ENCODE measurements around the gene CNOT6L.
"Not testable (repeated sequence)": the region's sequence is repeated elsewhere in the genome, so short reads cannot be mapped to it uniquely, and the experiment has no call there.

The CNOT6L gene

DNA sequence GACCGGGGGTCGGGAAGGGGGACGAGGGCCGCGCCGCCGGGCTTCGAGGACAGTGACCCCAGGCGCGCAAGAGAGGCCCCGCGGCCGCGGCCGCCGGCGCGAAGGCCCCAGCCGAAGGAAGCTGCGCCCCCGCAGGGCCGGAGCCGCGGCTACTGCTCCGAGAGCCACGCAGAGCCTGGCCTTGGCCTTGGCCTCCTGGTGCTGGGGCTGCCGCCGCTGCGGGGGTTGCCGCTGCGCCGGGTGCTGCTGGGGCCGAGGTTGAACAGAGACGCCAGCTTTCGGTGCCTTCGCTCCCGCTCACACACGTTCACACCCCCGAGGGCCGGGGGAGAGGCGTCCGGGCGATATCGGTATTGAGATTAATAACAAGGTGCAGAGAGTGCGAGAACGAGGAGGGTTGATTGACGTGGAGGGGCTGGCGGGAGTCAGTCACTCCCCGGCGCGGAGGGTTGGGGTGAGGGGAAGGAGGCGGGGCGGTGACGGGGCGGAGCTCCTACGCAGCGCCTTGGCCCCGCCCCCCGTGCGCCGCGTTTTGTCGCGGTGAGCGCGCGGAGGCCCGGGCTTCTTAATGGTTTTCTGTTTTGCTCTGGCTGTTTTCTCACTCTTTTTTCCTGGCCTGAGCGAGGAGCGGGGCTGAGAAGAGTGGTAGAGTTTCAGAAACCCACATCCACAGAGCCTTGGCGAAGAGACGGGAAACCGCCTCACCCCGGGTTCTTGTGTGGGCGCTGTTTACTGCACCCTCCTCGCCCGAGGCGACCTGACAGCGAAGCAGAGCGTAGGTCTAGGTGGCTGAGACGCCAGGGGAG, 878 bp upstream of the CNOT6L start:
- FAIRE-seq = no peak

GRCh38 chr4:77819404-77819842, 255 bp upstream of the CNOT6L start:
- FAIRE-seq = no peak

- FAIRE-seq = peak; percentile 62
Measured at GRCh38 chr4:77818073-77818601, 1.0 kb downstream of the CNOT6L start.

GRCh38 chr4:77817304-77818072, 1.7 kb downstream of the CNOT6L start:
- no peak for FAIRE-seq

DNA sequence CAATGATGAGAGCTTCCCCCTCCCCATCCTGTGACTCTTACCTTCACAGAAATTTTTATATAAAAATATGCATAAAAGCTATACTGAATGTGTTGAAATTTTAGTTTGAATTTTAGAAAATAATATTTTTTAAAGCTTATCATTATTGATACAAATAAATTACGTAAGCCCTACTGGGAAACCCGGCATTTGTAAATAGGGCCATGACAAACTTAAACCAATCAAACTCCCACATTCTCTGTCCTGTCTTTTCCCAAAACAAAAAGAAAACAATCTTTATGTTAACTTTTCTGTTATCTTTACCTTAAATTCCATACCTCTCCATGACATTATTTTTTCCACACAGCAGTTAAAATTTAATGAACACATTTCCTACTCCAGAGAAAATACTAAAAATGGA, 2.6 kb downstream of the CNOT6L start:
- FAIRE-seq = no peak

- no peak for FAIRE-seq
Measured at GRCh38 chr4:77815636-77816035, 3.5 kb downstream of the CNOT6L start.

- FAIRE-seq = no peak
Measured at GRCh38 chr4:77805840-77806239, 13.3 kb downstream of the CNOT6L start.

GRCh38 chr4:77804471-77804870, 14.7 kb downstream of the CNOT6L start:
- FAIRE-seq = peak; percentile 32

DNA sequence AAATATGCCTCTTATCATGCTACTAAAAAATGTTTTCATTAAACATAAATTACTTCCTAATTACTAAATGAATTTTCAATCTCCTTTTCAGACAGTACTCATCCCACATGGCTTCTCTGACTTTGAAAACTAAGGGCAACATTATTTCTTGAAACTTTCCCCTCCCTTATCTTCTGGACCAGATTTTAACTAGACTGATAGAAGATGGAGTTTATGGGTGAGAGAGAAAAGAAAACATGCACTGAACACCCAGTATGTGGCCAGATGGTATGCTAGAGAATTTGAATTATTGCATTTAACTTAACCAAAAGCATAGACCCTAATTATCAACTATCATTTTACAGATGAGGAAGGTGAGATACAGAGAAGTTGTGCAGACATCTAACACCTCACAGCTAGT, 16.8 kb downstream of the CNOT6L start:
- no peak for FAIRE-seq

DNA sequence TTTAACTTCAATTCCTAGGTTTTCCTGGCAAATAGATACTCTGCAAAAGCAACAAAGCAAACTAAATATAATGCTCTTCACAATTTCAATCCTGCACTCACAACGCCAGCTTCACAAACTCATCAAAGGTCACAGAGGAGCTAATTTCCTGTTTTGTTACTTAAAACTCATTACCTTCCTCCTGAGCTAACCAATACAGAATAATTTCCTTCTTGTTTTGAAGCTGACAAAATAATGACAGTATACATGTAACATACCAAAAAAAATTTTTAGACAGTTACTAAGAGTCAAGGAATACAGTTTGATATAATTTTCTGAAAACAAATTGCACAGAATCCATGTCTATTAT, 17.9 kb downstream of the CNOT6L start:
- no peak for FAIRE-seq

DNA sequence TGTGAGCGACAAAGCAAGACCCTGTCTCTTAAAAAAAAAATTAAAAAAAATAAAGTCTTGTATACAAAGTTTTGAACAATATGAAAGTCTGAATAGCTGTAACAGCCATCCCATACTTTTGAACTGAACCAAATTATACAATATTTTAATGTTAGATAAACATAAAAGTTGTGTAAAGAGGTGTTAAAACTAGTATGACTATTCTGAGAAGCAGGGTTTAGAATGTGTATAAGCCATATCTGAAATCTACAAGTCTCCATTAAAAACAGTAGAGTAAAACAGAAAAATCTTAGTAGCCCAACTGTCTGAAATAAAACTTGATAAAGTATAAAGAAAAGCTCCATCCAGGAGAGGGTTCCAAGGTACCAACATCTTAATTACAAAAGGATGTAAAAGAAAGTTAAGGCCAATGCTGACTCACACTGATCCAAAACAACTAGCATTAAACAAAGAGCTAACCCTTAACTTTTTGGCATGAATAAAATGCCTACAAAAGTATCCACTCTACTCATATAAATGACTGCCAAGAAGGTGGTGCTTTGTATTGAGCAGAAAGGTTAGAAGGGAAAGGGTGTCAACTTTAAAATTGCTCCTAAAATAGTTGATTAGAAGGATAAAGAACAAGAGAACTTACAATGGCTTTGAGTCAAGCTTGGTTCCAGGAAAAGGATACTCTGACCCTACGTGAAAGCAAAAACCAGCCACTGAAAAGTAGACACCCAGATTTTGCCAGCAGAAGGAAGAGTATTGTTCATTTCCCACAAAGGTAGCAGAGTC, 18.5 kb downstream of the CNOT6L start:
- no peak for FAIRE-seq

- no peak for FAIRE-seq
Measured at GRCh38 chr4:77800077-77800476, 19.1 kb downstream of the CNOT6L start.

GRCh38 chr4:77798385-77798784, 20.8 kb downstream of the CNOT6L start:
- peak; percentile 3 for FAIRE-seq

- no peak for FAIRE-seq
Measured at GRCh38 chr4:77797239-77797638, 21.9 kb downstream of the CNOT6L start.

- no peak for FAIRE-seq
Measured at GRCh38 chr4:77795326-77795725, 23.8 kb downstream of the CNOT6L start.

DNA sequence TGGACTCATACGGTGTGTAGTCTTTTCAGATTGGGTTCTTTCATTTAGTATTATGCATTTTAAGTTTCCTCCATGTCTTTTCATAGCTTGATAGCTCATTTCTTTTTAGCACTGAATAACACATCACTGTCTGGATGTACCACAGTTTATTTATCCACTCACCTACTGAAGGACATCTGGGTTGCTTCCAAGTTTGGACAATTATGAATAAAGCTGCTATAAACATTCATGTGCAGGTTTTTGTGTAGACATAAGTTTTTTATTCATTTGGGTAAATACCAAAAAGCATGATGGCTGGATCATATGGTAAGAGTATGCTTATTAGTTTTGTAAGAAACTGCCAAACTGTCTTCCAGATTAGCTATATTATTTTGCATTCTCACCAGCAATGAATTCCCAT, 29.0 kb downstream of the CNOT6L start:
- FAIRE-seq = no peak

- FAIRE-seq = no peak
Measured at GRCh38 chr4:77788990-77789389, 30.2 kb downstream of the CNOT6L start.

GRCh38 chr4:77787969-77788368, 31.2 kb downstream of the CNOT6L start:
- peak; percentile 57 for FAIRE-seq

DNA sequence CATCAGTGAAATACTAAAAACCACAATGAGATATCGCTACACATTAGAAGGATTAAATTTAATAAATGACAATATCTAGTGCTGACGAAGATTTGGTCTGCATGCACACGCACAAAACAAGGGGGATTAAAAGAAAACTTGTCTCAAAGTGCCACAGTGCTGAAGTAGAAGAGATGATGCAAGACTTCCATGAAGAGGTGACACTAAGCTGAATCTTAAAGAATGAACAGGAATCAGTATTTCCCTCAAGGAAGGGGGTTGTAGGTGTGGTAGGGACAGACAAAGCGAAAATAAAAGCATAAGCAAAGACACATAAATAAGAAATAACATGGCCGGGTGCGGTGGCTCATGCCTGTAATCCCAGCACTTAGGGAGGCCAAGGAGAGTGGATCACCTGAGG, 33.5 kb downstream of the CNOT6L start:
- no peak for FAIRE-seq

- no peak for FAIRE-seq
Measured at GRCh38 chr4:77783895-77784294, 35.3 kb downstream of the CNOT6L start.

- no peak for FAIRE-seq
Measured at GRCh38 chr4:77782102-77782835, 36.9 kb downstream of the CNOT6L start.

DNA sequence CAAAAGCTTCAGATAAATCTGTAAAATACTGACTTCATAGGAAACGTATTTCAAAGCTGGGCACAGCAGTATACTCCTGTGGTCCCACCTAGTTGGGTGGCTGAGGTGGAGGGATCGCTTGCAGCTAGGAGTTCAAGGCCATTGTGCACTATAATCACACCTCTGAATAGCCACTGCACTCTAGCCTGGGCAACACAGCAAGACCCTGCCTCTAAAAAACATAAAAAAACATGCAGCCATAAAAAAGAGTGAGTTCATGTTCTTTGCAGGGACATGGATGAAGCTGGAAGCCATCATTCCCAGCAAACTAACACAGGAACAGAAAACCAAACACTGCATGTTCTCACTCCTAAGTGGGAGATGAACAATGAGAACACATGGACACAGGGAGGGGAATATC, 38.4 kb downstream of the CNOT6L start:
- not testable (repeated sequence) for FAIRE-seq
